ENCODE results near the gene XRCC5. TPM values are rescaled to one million over a fixed set of nuclear protein-coding genes. Genes with fewer than 3 reads are reported as not detected.

Gene XRCC5
- total and polyA plus RNA-seq, 7 experiments from 2014 or later: 168 to 347 (median 231) TPM

DNA sequence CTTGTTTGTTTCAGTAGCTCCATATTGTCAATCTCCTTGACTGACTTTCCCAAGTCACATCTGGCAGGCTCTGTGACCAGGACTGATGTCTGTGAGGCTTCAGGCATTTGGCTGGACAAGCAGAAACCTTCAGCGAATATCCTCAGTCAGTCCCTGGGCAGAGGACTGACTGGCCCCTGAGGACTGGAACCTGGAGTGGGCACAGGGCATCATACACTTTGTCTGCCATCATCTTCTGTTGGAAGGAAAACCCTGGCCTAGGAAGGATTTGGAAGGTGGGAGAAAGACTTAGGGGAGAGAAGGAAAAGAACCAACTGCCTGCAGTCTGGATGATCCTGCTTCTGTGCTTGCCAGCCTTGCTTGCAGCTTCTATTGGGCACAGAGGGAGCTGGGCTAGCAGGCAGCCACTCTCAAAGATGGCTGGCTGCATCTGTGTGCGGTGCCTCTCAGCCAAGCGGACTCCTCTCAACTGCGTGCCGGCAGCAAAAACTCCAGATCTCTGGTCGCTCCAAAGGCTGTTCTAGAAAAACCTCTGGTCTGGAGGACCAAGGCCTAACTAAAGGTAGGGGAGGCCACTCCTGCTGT lies 136.3 kb downstream of the XRCC5 start:
- Mint-ChIP-seq H3K27ac (no peak overlapping the region), H3K36me3 (peaks cover 0 to 6% (median 3%) of the 10 kb centered on the region in 5 donors), H3K4me1 (peaks cover 0 to 7% (median 6%) of the 10 kb centered on the region in 7 donors), H3K9me3 (peaks cover 0 to 22% (median 5%) of the 10 kb centered on the region in 11 donors), H3K4me3 (no peak overlapping the region), H3K27me3 (no peaks in the 10 kb centered on the region)
- CTCF ChIA-PET: no interaction called here
- H3K27ac ChIP-seq (ENCODE audit: low read depth, low read length): no peak overlapping the region
- intact Hi-C loops (cut with micrococcal nuclease): no loop called here
- no peaks in the 10 kb centered on the region for H3K4me1 ChIP-seq (ENCODE audit: control insufficient read depth in 2 of 2, insufficient read depth in 2 of 2, low read length in 2 of 2)
- no peak overlapping the region for H3K4me3 ChIP-seq (ENCODE audit: low read length)
- H3K36me3 ChIP-seq (ENCODE audit: control insufficient read depth in 2 of 3, insufficient read depth in 3 of 3, low read length in 3 of 3): no peaks in the 10 kb centered on the region
- no peak for ATAC-seq
- H3K27me3 ChIP-seq (ENCODE audit: control insufficient read depth in 2 of 2, insufficient read depth in 2 of 2, low read length in 2 of 2): no peaks in the 10 kb centered on the region
- no peak for DNase-seq
- no peaks in the 10 kb centered on the region for H3K9me3 ChIP-seq (ENCODE audit: control insufficient read depth in 2 of 3, low read length in 3 of 3)
- POLR2A ChIA-PET: no interaction called here

DNA sequence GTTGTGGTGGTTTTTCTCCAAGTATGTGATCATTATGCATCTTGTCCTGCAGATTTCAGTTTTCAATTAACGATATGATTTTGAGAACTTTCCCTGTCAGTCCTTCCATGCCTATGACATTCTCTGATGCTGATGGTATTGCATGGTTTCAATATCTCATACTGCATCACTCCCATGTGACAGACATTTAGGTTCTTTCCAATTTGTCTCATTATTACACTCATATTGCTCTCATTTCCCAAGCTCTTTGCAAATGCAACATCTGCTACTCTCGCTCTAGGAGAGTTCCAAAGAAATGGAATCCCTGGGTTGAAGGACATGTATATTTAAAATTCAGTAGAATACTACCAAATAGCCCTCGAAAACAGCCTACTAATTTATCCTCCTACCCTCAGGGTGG lies 137.6 kb downstream of the XRCC5 start:
- Histone ChIP-seq H3K27me3 (ENCODE audit: control insufficient read depth in 2 of 2, insufficient read depth in 2 of 2, low read length in 2 of 2) (no peaks in the 10 kb centered on the region), H3K4me1 (ENCODE audit: control insufficient read depth in 2 of 2, insufficient read depth in 2 of 2, low read length in 2 of 2) (no peaks in the 10 kb centered on the region), H3K9me3 (ENCODE audit: control insufficient read depth in 2 of 3, low read length in 3 of 3) (no peaks in the 10 kb centered on the region), H3K36me3 (ENCODE audit: control insufficient read depth in 2 of 3, insufficient read depth in 3 of 3, low read length in 3 of 3) (no peaks in the 10 kb centered on the region), H3K4me3 (ENCODE audit: low read length) (no peak overlapping the region), H3K27ac (ENCODE audit: low read depth, low read length) (no peak overlapping the region)
- H3K27ac Mint-ChIP-seq: peak overlapping the region in 1 of 9 donors; percentile 48
- intact Hi-C loops (cut with micrococcal nuclease): no loop called here
- H3K27me3 Mint-ChIP-seq: no peaks in the 10 kb centered on the region
- ChIA-PET POLR2A (no interaction called here), CTCF (no interaction called here)
- peaks cover 0 to 6% (median 3%) of the 10 kb centered on the region in 5 donors for H3K36me3 Mint-ChIP-seq
- DNase-seq (no peak), ATAC-seq (no peak)
- peaks cover 0 to 7% (median 6%) of the 10 kb centered on the region in 7 donors for H3K4me1 Mint-ChIP-seq
- peaks cover 0 to 22% (median 5%) of the 10 kb centered on the region in 11 donors for H3K9me3 Mint-ChIP-seq
- peak overlapping the region in 1 of 10 donors; percentile 50 for H3K4me3 Mint-ChIP-seq

Other genes with a start within 250 kb of the XRCC5 start
- gene MREG, start 95.8 kb upstream of the XRCC5 start, total RNA-seq: 1 to 10 TPM; 4.8 to 8.5 (median 6.4) TPM
- gene MREG, start 95.8 kb upstream of the XRCC5 start, polyA plus RNA-seq: 1 to 10 TPM in 1 of 2 donors, under 1 TPM in 1; 0.39 to 3.3 TPM
- 10 to 100 TPM; 15.7 to 29.9 (median 20.6) TPM for gene PECR, start 27.5 kb upstream of the XRCC5 start, total RNA-seq
- 10 to 100 TPM; 31.9 to 34.4 TPM for gene PECR, start 27.5 kb upstream of the XRCC5 start, polyA plus RNA-seq
- gene TMEM169, start 27.4 kb upstream of the XRCC5 start, total RNA-seq: 1 to 10 TPM; 2.0 to 5.1 (median 2.6) TPM
- 1 to 10 TPM; 3.7 to 4.3 TPM for gene TMEM169, start 27.4 kb upstream of the XRCC5 start, polyA plus RNA-seq